ENCODE measurements around the gene PUM2. TPM values are rescaled to one million over a fixed set of nuclear protein-coding genes. Genes with fewer than 3 reads are reported as not detected.

Gene PUM2
- total RNA-seq, 1 donor from 2014 or later: 76.6 TPM

DNA sequence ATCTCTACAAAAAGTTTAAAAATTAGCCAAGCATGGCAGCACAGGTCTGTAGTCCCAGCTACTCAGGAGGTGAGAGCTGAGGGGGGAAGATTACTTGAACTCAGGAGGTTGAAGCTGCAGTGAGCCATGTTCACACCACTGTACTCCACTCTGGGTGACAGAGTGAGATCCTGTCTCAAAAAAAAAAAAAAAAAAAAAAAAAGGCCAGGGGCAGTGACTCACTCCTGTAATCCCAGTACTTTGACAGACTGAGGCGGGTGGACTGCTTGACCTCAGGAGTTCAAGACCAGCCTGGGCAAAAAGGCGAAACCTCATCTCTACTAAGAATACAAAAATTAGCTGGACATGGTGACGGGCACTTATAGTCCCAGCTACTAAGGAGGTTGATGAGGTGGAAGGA lies 37.0 kb downstream of the PUM2 start:
- Histone ChIP-seq H3K36me3 (peaks cover 0 to 42% of the 10 kb centered on the region in 2 donors), H3K4me3 (no peak overlapping the region), H3K9me3 (no peaks in the 10 kb centered on the region), H3K4me1 (no peaks in the 10 kb centered on the region), H3K27ac (no peak overlapping the region), H3K27me3 (no peaks in the 10 kb centered on the region)
- DNase-seq (ENCODE audit: extremely low spot score in 2 of 2): no peak
- TF ChIP-seq, protein P1, sequence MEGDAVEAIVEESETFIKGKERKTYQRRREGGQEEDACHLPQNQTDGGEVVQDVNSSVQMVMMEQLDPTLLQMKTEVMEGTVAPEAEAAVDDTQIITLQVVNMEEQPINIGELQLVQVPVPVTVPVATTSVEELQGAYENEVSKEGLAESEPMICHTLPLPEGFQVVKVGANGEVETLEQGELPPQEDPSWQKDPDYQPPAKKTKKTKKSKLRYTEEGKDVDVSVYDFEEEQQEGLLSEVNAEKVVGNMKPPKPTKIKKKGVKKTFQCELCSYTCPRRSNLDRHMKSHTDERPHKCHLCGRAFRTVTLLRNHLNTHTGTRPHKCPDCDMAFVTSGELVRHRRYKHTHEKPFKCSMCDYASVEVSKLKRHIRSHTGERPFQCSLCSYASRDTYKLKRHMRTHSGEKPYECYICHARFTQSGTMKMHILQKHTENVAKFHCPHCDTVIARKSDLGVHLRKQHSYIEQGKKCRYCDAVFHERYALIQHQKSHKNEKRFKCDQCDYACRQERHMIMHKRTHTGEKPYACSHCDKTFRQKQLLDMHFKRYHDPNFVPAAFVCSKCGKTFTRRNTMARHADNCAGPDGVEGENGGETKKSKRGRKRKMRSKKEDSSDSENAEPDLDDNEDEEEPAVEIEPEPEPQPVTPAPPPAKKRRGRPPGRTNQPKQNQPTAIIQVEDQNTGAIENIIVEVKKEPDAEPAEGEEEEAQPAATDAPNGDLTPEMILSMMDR (IDR thresholded peaks at IDR 0.05): no peak
- no peak for TF ChIP-seq POLR2A (IDR thresholded peaks at IDR 0.05)
- no peak for TF ChIP-seq POLR2AphosphoS5 (IDR thresholded peaks at IDR 0.05; ENCODE audit: insufficient read depth in 1 of 2, low read depth in 1 of 2)
- intact Hi-C loops (cut with DNase I): no loop called here

DNA sequence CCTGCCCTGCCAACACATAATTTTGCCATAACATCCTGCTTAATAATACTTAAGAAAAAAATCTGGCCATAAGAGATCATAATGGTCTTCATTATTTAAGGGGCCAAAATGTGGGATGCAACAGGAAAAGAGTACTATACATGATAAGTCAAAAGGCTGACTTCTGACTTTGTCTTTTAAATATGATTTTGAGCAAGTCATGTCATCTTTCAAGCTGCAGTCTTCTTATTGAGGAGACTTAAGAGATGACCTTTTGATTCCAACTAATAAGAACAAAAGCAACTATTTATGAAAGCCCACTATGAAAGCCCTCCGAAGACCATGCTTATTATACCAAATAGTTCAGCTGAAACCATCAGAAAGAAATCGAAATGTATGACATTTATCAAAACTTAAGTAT lies 41.6 kb downstream of the PUM2 start:
- Histone ChIP-seq H3K27ac (no peak overlapping the region), H3K36me3 (peaks cover 0 to 54% of the 10 kb centered on the region in 2 donors), H3K4me3 (no peak overlapping the region), H3K4me1 (no peaks in the 10 kb centered on the region), H3K9me3 (no peaks in the 10 kb centered on the region), H3K27me3 (no peaks in the 10 kb centered on the region)
- TF ChIP-seq, protein P1 (IDR thresholded peaks at IDR 0.05): no peak
- TF ChIP-seq POLR2A (IDR thresholded peaks at IDR 0.05) (no peak), POLR2AphosphoS5 (IDR thresholded peaks at IDR 0.05; ENCODE audit: insufficient read depth in 1 of 2, low read depth in 1 of 2) (no peak)
- intact Hi-C loops (cut with DNase I): no loop called here
- DNase-seq (ENCODE audit: extremely low spot score in 2 of 2): no peak

DNA sequence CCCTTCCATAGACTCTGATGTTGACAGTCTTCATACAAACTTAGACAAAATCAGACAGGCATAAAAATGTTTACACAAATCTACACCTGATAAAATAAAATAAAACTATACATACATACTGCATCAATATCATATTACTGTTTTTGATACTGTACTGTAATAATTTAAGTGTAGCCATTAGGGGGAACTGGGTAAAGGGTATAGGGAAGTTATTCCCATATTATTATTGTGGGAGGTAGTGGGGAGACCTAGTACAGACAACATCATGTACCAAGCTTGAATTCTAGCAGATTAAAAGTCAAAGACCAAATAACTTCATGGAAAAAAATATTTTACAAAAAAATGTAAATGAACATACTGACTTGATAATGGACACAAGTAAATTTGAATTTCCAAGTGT lies 43.3 kb downstream of the PUM2 start:
- Histone ChIP-seq H3K4me1 (peaks cover 9% of the 10 kb centered on the region), H3K27me3 (no peaks in the 10 kb centered on the region), H3K27ac (no peak overlapping the region), H3K36me3 (peaks cover 0 to 54% of the 10 kb centered on the region in 2 donors), H3K4me3 (no peak overlapping the region), H3K9me3 (no peaks in the 10 kb centered on the region)
- intact Hi-C loops (cut with DNase I): no loop called here
- DNase-seq (ENCODE audit: extremely low spot score in 2 of 2): no peak
- no peak for TF ChIP-seq POLR2AphosphoS5 (IDR thresholded peaks at IDR 0.05; ENCODE audit: insufficient read depth in 1 of 2, low read depth in 1 of 2)
- TF ChIP-seq, protein P1 (IDR thresholded peaks at IDR 0.05): no peak
- no peak for TF ChIP-seq POLR2A (IDR thresholded peaks at IDR 0.05)

DNA sequence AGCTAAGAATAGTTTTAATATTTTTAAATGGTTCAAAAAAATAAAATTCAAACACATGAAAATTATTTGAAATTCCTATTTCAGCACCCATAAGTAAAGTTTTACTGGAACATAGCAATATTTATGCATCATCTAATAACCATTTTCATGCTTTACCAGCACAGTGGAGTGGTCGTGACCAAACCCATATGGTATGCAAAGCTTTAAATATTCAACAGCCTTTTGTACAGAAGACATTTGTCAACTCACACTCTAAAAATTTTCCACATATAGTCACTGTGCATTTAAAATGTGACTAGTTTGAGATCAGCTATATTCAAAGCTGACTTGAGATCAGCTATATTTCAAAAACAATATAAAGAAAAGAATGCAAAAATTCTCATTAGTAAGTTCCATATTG lies 46.2 kb downstream of the PUM2 start:
- Histone ChIP-seq H3K27me3 (no peaks in the 10 kb centered on the region), H3K36me3 (peaks cover 0 to 41% of the 10 kb centered on the region in 2 donors), H3K4me3 (no peak overlapping the region), H3K4me1 (peaks cover 11% of the 10 kb centered on the region), H3K9me3 (no peaks in the 10 kb centered on the region), H3K27ac (no peak overlapping the region)
- intact Hi-C loops (cut with DNase I): no loop called here
- TF ChIP-seq POLR2A (IDR thresholded peaks at IDR 0.05): no peak
- TF ChIP-seq POLR2AphosphoS5 (IDR thresholded peaks at IDR 0.05; ENCODE audit: insufficient read depth in 1 of 2, low read depth in 1 of 2): no peak
- TF ChIP-seq, protein P1 (IDR thresholded peaks at IDR 0.05): no peak
- no peak for DNase-seq (ENCODE audit: extremely low spot score in 2 of 2)

DNA sequence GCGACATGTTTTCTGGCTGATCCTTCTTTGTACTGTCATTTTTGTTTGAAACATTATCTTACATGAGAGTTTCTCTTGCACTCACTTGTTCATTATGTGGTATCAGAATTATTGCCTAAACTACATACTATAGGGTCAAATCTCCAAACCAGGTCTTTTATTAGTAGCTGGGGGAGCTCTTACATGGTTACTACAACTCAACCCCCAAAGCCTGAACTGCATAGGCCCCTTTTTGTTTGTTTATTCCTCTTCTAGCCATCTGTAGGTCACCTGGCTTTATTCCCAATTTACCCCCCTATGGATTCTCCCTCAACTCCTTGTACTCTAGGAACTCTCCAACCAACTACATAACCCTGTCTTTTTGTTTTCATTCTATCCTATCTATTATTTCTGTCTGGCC lies 46.7 kb downstream of the PUM2 start:
- H3K4me3 ChIP-seq: no peak overlapping the region
- no peak for DNase-seq (ENCODE audit: extremely low spot score in 2 of 2)
- H3K27ac ChIP-seq: no peak overlapping the region
- intact Hi-C loops (cut with DNase I): no loop called here
- H3K4me1 ChIP-seq: peaks cover 11% of the 10 kb centered on the region
- no peaks in the 10 kb centered on the region for H3K9me3 ChIP-seq
- TF ChIP-seq, protein P1 (IDR thresholded peaks at IDR 0.05): no peak
- TF ChIP-seq POLR2AphosphoS5 (IDR thresholded peaks at IDR 0.05; ENCODE audit: insufficient read depth in 1 of 2, low read depth in 1 of 2) (no peak), POLR2A (IDR thresholded peaks at IDR 0.05) (no peak)
- H3K36me3 ChIP-seq: peaks cover 0 to 42% of the 10 kb centered on the region in 2 donors
- no peaks in the 10 kb centered on the region for H3K27me3 ChIP-seq

Data from vagina (tissue), 2 donors.